Left ventricle myocardium inferior (tissue), 1 donor: Measurements from ENCODE around the gene TBRG4. TPM values are rescaled to one million over a fixed set of nuclear protein-coding genes. Genes with fewer than 3 reads are reported as not detected.

Source experiments
- DNase-seq: peaks from one replicate; pipeline ENCODE4 v3.0.0-alpha.2; 2020
- H3K27ac ChIP-seq: fragments of 200-600 bp; replicated peaks from 2 replicates; pipeline ENCODE4 v1.8.0; 2021
- H3K27me3 ChIP-seq: fragments of 200-600 bp; 2 replicates; pipeline ENCODE4 v1.8.0; 2021; ENCODE audit warnings: low read depth
- H3K36me3 ChIP-seq: fragments of 200-600 bp; 2 replicates; pipeline ENCODE4 v1.8.0; 2021
- H3K4me1 ChIP-seq: fragments of 200-600 bp; 2 replicates; pipeline ENCODE4 v1.8.0; 2021
- H3K4me3 ChIP-seq: fragments of 200-600 bp; 2 replicates; pipeline ENCODE4 v1.8.0; 2021; ENCODE audit warnings: mild to moderate bottlenecking, moderate library complexity
- H3K9me3 ChIP-seq: fragments of 200-600 bp; replicated peaks from 2 replicates; pipeline ENCODE4 v1.8.0; 2021
- intact Hi-C: fragments of 100-400 bp; cut with micrococcal nuclease; formaldehyde crosslinking; loops from one replicate; pipeline ENCODE4 v1.11.0; 2022
- total RNA-seq: library from RNA; stranded (reverse); fragmentation: NEBNext Ultra II Directional; extraction: Animal tissue kit (Norgen Biotek cat#: 25700); gene quantifications from one replicate; pipeline ENCODE4 v1.2.1, GENCODE V29; 2021
- TF ChIP-seq, protein P1 (sequence below): fragments of 200-600 bp; IDR thresholded peaks from 2 replicates; pipeline ENCODE4 v1.8.0; 2021; ENCODE audit warnings: antibody characterized with exemption, mild to moderate bottlenecking, borderline replicate concordance
- donor health status: DM: no; HTN: yes; CAD: no; lungs with severe emphysema.

Gene TBRG4
- total RNA-seq, 1 donor from 2014 or later: 79.3 TPM

GRCh38 chr7:45132708-45133320 is 21.3 kb upstream of the TBRG4 start:
- no peak overlapping the region for H3K4me3 ChIP-seq
- no peak overlapping the region for H3K27ac ChIP-seq
- H3K9me3 ChIP-seq: no peaks in the 10 kb centered on the region
- H3K27me3 ChIP-seq: peaks cover 16% of the 10 kb centered on the region
- TF ChIP-seq, protein P1, sequence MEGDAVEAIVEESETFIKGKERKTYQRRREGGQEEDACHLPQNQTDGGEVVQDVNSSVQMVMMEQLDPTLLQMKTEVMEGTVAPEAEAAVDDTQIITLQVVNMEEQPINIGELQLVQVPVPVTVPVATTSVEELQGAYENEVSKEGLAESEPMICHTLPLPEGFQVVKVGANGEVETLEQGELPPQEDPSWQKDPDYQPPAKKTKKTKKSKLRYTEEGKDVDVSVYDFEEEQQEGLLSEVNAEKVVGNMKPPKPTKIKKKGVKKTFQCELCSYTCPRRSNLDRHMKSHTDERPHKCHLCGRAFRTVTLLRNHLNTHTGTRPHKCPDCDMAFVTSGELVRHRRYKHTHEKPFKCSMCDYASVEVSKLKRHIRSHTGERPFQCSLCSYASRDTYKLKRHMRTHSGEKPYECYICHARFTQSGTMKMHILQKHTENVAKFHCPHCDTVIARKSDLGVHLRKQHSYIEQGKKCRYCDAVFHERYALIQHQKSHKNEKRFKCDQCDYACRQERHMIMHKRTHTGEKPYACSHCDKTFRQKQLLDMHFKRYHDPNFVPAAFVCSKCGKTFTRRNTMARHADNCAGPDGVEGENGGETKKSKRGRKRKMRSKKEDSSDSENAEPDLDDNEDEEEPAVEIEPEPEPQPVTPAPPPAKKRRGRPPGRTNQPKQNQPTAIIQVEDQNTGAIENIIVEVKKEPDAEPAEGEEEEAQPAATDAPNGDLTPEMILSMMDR: no peak
- no peaks in the 10 kb centered on the region for H3K36me3 ChIP-seq
- no peak for DNase-seq
- H3K4me1 ChIP-seq: no peaks in the 10 kb centered on the region
- intact Hi-C loops: loop anchor here (10.0 kb wide), 1 partner anchor 278 kb away; no protein-coding TSS in a partner anchor

GRCh38 chr7:45131891-45132290 is 20.4 kb upstream of the TBRG4 start:
- Histone ChIP-seq H3K27me3 (peaks cover 12% of the 10 kb centered on the region), H3K4me3 (no peak overlapping the region), H3K4me1 (no peaks in the 10 kb centered on the region), H3K27ac (no peak overlapping the region), H3K36me3 (no peaks in the 10 kb centered on the region), H3K9me3 (no peaks in the 10 kb centered on the region)
- intact Hi-C loops: loop anchor here (10.0 kb wide), 1 partner anchor 277 kb away; no protein-coding TSS in a partner anchor
- DNase-seq: no peak
- TF ChIP-seq, protein P1: no peak

- intact Hi-C loops: loop anchor here (10.0 kb wide), 1 partner anchor 276 kb away; no protein-coding TSS in a partner anchor
- no peak for DNase-seq
- Histone ChIP-seq H3K27me3 (peaks cover 12% of the 10 kb centered on the region), H3K36me3 (no peaks in the 10 kb centered on the region), H3K4me1 (no peaks in the 10 kb centered on the region), H3K27ac (no peak overlapping the region), H3K4me3 (no peak overlapping the region), H3K9me3 (no peaks in the 10 kb centered on the region)
- TF ChIP-seq, protein P1: no peak
Observed at GRCh38 chr7:45130910-45131309, 19.4 kb upstream of the TBRG4 start.

GRCh38 chr7:45129906-45130305 is 18.4 kb upstream of the TBRG4 start:
- Histone ChIP-seq H3K4me1 (no peaks in the 10 kb centered on the region), H3K27ac (no peak overlapping the region), H3K27me3 (peaks cover 12% of the 10 kb centered on the region), H3K9me3 (no peaks in the 10 kb centered on the region), H3K36me3 (no peaks in the 10 kb centered on the region), H3K4me3 (no peak overlapping the region)
- DNase-seq: no peak
- TF ChIP-seq, protein P1: no peak
- intact Hi-C loops: loop anchor here (10.0 kb wide), 1 partner anchor 275 kb away; no protein-coding TSS in a partner anchor

DNA sequence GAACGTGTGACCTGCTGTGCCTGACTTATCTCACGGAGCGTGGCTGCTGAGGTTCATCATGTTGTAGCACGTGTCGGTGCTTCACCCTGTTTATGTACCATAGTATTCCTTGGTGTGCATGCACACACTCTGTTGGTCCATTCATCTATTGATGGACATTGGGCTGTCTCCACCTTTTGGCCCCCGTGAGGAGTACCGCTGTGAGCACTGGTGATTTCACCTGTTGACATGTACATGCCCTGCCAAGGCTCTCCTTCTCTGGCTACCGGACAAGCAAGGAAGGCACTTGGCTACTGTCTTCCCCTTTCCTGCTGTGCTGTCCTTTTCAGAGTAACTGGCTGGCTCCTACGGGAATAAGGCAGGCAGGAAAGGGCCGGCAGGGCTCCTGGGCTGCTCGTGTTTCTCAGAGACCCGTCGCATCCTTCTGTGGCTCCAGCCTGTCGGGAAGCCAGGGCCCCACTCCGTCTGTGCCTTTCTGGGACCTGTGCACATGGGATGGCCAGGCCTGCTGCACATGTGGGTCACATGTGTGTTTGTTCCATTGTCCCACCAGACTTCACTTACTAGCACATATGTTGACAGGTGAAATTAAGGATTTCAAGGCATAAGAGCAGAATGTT is 17.8 kb upstream of the TBRG4 start:
- peaks cover 7% of the 10 kb centered on the region for H3K27me3 ChIP-seq
- TF ChIP-seq, protein P1: no peak

More for the DNA sequence above, 17.8 kb upstream of the TBRG4 start:
- Histone ChIP-seq H3K9me3 (no peaks in the 10 kb centered on the region), H3K4me1 (no peaks in the 10 kb centered on the region), H3K36me3 (no peaks in the 10 kb centered on the region), H3K27ac (no peak overlapping the region), H3K4me3 (no peak overlapping the region)
- intact Hi-C loops: no loop called here
- DNase-seq: no peak
